ENCODE results near the gene MED28.

GRCh38 chr4:17667653-17668201, 53.3 kb downstream of the MED28 start:
- TF ChIP-seq CTCF (IDR thresholded peaks at IDR 0.05) (no peak), POLR2A (IDR thresholded peaks at IDR 0.05) (no peak)

Measured in body of pancreas (tissue), 4 donors.